ENCODE measurements around the gene IPO13. TPM values are rescaled to one million over a fixed set of nuclear protein-coding genes. Genes with fewer than 3 reads are reported as not detected.

IPO13 gene
- total RNA-seq, 1 donor from 2014 or later: 34.6 TPM

- intact Hi-C loops (cut with DNase I): no loop called here
- H3K27me3 ChIP-seq: no peaks in the 10 kb centered on the region
- TF ChIP-seq CTCF (IDR thresholded peaks at IDR 0.05): no peak
- no peak for TF ChIP-seq POLR2AphosphoS5 (IDR thresholded peaks at IDR 0.05; ENCODE audit: insufficient read depth in 1 of 2, low read depth in 1 of 2)
- no peak for TF ChIP-seq POLR2A (IDR thresholded peaks at IDR 0.05)
- H3K9me3 ChIP-seq: no peaks in the 10 kb centered on the region
- H3K4me3 ChIP-seq: no peak overlapping the region
- DNase-seq (ENCODE audit: extremely low spot score in 2 of 2): no peak
- H3K4me1 ChIP-seq: no peaks in the 10 kb centered on the region
- no peak overlapping the region for H3K27ac ChIP-seq
- H3K36me3 ChIP-seq: peaks cover 0 to 42% of the 10 kb centered on the region in 2 donors
Measured at GRCh38 chr1:43956234-43956633, 9.5 kb downstream of the IPO13 start.

- Histone ChIP-seq H3K27ac (no peak overlapping the region), H3K36me3 (peaks cover 0 to 42% of the 10 kb centered on the region in 2 donors), H3K4me3 (no peak overlapping the region), H3K9me3 (no peaks in the 10 kb centered on the region), H3K27me3 (no peaks in the 10 kb centered on the region), H3K4me1 (no peaks in the 10 kb centered on the region)
- no peak for DNase-seq (ENCODE audit: extremely low spot score in 2 of 2)
- intact Hi-C loops (cut with DNase I): no loop called here
- TF ChIP-seq POLR2AphosphoS5 (IDR thresholded peaks at IDR 0.05; ENCODE audit: insufficient read depth in 1 of 2, low read depth in 1 of 2): no peak
- TF ChIP-seq CTCF (IDR thresholded peaks at IDR 0.05): no peak
- TF ChIP-seq POLR2A (IDR thresholded peaks at IDR 0.05): no peak
Measured at GRCh38 chr1:43957407-43958040, 10.8 kb downstream of the IPO13 start.

- Histone ChIP-seq H3K27ac (no peak overlapping the region), H3K27me3 (no peaks in the 10 kb centered on the region), H3K4me1 (no peaks in the 10 kb centered on the region), H3K36me3 (peaks cover 0 to 42% of the 10 kb centered on the region in 2 donors), H3K9me3 (no peaks in the 10 kb centered on the region), H3K4me3 (no peak overlapping the region)
- intact Hi-C loops (cut with DNase I): no loop called here
- no peak for DNase-seq (ENCODE audit: extremely low spot score in 2 of 2)
- TF ChIP-seq CTCF (IDR thresholded peaks at IDR 0.05) (no peak), POLR2AphosphoS5 (IDR thresholded peaks at IDR 0.05; ENCODE audit: insufficient read depth in 1 of 2, low read depth in 1 of 2) (no peak), POLR2A (IDR thresholded peaks at IDR 0.05) (no peak)
Measured at GRCh38 chr1:43958351-43959255, 11.9 kb downstream of the IPO13 start.

DNA sequence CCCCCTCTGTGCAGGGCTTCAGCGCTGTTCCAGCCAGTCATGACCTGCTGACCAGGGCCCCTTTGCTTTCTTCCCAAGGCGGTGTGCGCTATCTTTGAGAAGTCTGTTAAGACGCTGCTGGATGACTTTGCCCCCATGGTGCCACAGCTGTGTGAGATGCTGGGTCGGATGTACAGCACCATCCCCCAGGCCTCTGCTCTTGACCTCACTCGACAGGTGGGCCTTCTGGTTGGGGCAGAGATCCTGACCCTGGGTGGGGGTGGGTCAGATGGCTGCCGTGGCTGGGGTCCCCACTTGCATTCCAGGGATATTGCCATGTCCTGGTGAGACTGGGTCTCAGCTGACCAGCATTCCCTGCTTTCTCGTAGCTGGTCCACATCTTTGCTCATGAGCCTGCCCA, 14.0 kb downstream of the IPO13 start:
- Histone ChIP-seq H3K4me3 (no peak overlapping the region), H3K36me3 (peaks cover 0 to 42% of the 10 kb centered on the region in 2 donors)

More for the DNA sequence above, 14.0 kb downstream of the IPO13 start:
- H3K27ac ChIP-seq: no peak overlapping the region
- TF ChIP-seq CTCF (IDR thresholded peaks at IDR 0.05) (no peak), POLR2A (IDR thresholded peaks at IDR 0.05) (no peak), POLR2AphosphoS5 (IDR thresholded peaks at IDR 0.05; ENCODE audit: insufficient read depth in 1 of 2, low read depth in 1 of 2) (no peak)
- no peak for DNase-seq (ENCODE audit: extremely low spot score in 2 of 2)
- H3K9me3 ChIP-seq: no peaks in the 10 kb centered on the region
- no peaks in the 10 kb centered on the region for H3K27me3 ChIP-seq
- H3K4me1 ChIP-seq: no peaks in the 10 kb centered on the region
- intact Hi-C loops (cut with DNase I): no loop called here

Data from vagina (tissue), 2 donors.